Measurements from ENCODE around the gene TPM3.
"Not testable (repeated sequence)": the region's sequence is repeated elsewhere in the genome, so short reads cannot be mapped to it uniquely, and the experiment has no call there.

TPM3 gene

DNA sequence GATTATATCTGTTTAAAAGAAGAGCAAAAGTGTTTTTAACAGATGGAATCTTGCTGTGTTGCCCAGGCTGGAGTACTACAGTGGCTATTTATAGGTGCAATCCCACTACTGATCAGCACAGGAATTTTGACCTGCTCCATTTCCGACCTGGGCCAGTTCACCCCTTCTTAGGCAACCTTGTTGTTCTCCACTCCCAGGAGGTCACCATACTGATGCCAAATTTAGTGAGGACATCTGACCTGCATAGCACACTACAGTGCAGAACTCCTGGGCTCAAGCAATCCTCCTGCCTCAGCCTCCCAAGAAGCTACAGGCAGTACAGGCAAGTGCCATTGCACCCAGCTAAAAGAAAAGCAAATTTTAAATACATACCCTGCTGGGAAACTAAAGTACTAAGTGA is 25.7 kb downstream of the TPM3 start:
- no peak for DNase-seq (ENCODE audit: low spot score)

- no peak for DNase-seq (ENCODE audit: low spot score)
Measured at GRCh38 chr1:154159554-154159953, 32.3 kb downstream of the TPM3 start.

- no peak for DNase-seq (ENCODE audit: low spot score)
Measured at GRCh38 chr1:154158307-154159125, 33.4 kb downstream of the TPM3 start.

DNA sequence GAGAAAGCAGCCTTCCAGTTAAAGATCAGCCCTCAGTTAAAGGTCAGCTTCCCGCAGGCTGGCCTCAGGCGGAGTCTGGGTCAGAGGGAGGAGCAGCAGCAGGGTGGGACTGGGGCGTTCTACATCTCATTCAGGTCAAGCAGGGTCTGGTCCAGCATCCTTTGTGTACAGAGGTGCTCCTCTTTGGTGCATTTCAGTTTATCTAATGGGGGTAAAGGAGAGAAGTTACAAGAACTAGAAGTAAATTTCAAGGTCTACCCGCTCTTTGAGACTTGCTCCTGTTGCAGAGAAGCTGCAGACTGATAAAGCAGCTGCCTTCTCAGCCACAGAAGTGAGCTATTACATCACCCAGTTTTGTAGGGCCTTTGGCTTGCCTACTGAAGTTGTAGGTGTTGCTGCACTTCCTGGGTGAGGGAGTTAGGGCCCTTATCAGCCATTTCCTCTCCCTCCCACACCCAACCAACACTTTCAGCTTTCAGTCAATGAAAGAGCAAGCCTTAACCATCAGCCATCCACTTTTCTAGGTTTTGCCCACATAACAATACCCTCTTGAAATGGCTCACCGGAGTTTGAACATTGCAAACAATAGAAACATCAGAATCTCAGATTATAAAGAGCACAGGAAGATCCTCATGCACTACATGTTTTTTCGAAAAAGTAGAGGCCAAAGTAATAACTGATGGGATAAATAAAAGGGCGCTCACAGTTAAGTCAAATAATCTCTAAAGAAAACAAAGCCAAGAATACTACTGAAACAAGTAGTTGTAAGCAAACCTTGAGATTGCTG is 34.2 kb downstream of the TPM3 start:
- DNase-seq (ENCODE audit: low spot score) = no peak

- no peak for DNase-seq (ENCODE audit: low spot score)
Measured at GRCh38 chr1:154155251-154155650, 36.6 kb downstream of the TPM3 start.

- no peak for DNase-seq (ENCODE audit: low spot score)
Measured at GRCh38 chr1:154154534-154155191, 37.2 kb downstream of the TPM3 start, which contains the start of gene NUP210L. Gene NUP210L (minus strand): TSS chr1:154155073.

DNA sequence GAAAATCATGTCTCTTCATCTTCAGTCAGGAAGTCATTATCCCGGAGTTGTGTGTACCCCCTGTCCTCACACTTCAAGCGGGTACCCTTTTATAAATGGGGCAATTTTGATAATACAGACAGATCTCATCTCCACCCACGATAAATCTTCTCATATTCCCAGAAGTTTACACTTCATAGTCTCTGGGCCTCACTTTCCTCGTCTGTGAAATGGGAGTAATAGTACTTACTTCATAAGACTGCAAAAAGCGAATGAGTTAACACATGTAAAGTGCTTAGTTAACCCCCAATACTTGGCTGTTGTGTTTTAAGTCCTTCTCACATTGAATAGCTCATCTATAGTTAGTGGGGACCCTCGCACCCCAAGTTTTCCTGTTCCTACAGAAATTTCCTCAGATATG is 37.8 kb downstream of the TPM3 start:
- no peak for DNase-seq (ENCODE audit: low spot score)

DNA sequence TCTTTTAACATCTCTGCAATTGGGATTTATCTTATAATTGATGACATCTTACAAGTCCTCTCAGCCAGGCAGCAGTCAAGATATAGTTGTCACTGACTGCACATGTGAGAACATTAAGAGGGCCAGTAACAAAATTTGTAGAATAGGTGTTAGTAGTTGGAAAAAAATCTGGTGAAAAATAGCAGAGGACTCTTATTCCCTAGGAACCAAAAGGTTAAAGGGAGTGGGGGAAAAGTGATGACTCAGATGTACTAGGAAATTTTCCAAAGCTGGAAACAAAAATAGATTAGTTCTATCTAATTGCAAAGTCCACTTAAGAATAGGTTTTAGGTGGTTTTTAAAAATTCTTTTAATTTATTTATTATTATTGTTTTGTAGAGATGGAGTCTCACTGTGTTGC is 40.6 kb downstream of the TPM3 start:
- no peak for DNase-seq (ENCODE audit: low spot score)

- DNase-seq (ENCODE audit: low spot score) = no peak
Measured at GRCh38 chr1:154148807-154149206, 43.1 kb downstream of the TPM3 start.

DNA sequence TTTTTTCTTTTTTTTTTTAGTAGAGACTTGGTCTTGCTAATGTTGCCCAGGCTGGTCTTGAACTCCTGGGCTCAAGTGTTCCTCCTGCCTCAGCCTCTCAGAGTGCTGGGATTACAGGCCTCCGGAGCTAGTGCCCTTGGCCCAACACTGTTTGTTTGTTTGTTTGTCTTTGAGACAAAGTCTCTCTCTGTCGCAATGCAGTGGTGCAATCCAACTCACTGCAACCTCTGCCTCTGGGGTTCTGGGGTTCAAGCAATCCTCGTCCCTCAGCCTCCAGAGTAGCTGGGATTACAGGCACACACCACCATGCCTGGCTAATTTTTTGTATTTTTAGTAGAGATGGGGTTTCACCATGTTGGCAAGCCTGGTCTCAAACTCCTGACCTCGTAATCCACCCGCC is 44.4 kb downstream of the TPM3 start:
- not testable (repeated sequence) for DNase-seq (ENCODE audit: low spot score)

GRCh38 chr1:154145986-154146385 is 45.9 kb downstream of the TPM3 start:
- DNase-seq (ENCODE audit: low spot score) = no peak

- no peak for DNase-seq (ENCODE audit: low spot score)
Measured at GRCh38 chr1:154142358-154142757, 49.5 kb downstream of the TPM3 start.

- no peak for DNase-seq (ENCODE audit: low spot score)
Measured at GRCh38 chr1:154141240-154141639, 50.7 kb downstream of the TPM3 start.

DNA sequence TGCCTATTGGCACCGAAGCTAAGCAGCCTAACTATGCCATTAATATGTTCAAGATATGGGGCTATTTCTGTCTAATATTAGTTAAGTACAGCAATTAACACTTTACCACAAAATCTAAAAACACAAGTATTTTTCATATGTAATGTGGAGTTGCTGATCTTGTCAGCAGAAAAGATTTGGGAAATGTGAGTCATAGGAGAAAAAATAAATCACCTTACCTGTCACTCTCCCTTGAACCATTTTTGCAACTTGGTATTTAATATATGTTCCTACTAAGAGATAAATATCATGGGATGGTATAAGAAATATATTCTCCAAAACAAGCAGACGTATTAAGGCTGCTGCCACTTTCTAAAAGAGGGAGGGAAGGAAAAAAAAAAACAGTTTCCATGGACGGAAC is 54.0 kb downstream of the TPM3 start:
- no peak for DNase-seq (ENCODE audit: low spot score)

DNA sequence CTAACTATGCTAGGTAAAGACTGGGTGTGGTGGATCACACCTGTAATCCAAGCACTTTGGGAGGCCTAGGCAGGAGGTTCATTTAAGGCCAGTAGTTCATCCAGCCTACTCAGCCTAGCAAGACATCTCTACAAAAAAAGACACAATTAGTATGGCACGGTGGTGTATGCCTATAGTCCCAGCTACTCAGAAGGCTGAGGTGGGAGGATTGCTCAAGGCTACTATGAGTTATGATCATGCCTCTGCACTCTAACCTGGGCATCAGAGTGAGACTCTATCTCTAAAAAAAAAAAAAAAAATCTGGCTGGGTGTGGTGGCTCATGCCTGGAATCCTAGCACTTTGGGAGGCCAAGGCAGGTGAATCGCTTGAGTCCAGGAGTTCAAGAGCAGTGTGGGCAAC is 58.6 kb downstream of the TPM3 start:
- no peak for DNase-seq (ENCODE audit: low spot score)

DNA sequence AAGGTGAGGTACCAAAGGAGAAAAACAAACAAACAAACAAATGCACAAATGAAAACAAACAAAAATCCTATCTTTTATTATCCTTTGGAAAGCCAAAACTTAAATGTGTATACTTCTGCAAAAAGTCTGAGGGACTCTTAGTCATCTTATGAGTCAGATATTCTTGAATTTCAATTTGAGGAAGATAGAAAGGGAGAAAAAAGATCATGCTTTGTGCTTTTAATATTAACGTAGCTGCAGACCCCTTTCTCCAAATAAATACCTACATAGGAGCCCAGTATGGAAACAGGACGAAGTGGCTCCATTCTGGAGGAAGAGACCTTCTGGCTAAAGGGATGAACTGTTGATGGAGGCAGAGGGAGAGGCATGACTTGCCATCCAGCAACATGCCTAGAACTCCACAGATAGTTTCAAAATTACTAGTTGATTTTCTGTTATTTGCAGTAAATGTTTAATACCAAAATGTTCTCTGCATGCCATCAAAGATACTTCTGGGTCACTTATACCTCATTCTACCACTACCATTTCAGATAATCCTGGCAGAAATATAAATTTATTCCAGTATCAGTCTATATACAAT is 62.4 kb downstream of the TPM3 start:
- DNase-seq (ENCODE audit: low spot score) = no peak

- not testable (repeated sequence) for DNase-seq (ENCODE audit: low spot score)
Measured at GRCh38 chr1:154123205-154123604, 68.7 kb downstream of the TPM3 start.

- no peak for DNase-seq (ENCODE audit: low spot score)
Measured at GRCh38 chr1:154117642-154118041, 74.3 kb downstream of the TPM3 start.

- no peak for DNase-seq (ENCODE audit: low spot score)
Measured at GRCh38 chr1:154115180-154115579, 76.7 kb downstream of the TPM3 start.
